Chondrocyte (in vitro differentiated cells): Measurements from ENCODE around the gene RARS2. TPM values are rescaled to one million over a fixed set of nuclear protein-coding genes. Genes with fewer than 3 reads are reported as not detected.

Source experiments
- DNase-seq: peaks from one replicate; pipeline ENCODE4 v3.0.0; 2021; ENCODE audit warnings: mixed read lengths, low spot score
- H3K27ac Mint-ChIP-seq: one replicate; pipeline ENCODE4 v1.8.0; 2021; ENCODE audit warnings: mild to moderate bottlenecking, moderate library complexity, mixed read lengths; ENCODE audit not compliant: unreplicated experiment
- H3K27me3 Mint-ChIP-seq: 2 replicates; pipeline ENCODE4 v1.8.0; 2021; ENCODE audit warnings: low read depth, mixed read lengths
- H3K36me3 Mint-ChIP-seq: 2 replicates; pipeline ENCODE4 v1.8.0; 2021; ENCODE audit warnings: low read depth, mixed read lengths
- H3K4me1 Mint-ChIP-seq: 2 replicates; pipeline ENCODE4 v1.8.0; 2021; ENCODE audit warnings: low read depth, mild to moderate bottlenecking, mixed read lengths
- H3K4me3 Mint-ChIP-seq: one replicate; pipeline ENCODE4 v1.8.0; 2021; ENCODE audit warnings: mild to moderate bottlenecking, moderate library complexity, mixed read lengths; ENCODE audit not compliant: unreplicated experiment
- H3K9me3 Mint-ChIP-seq: 2 replicates; pipeline ENCODE4 v1.8.0; 2021; ENCODE audit warnings: low read depth, mixed read lengths
- CTCF ChIP-seq: fragments of 200-600 bp; sonication (generic); IDR thresholded peaks from 2 replicates; pipeline ENCODE4 v1.5.0; 2021; ENCODE audit warnings: antibody characterized with exemption, mild to moderate bottlenecking, moderate library complexity
- total RNA-seq: library from RNA; stranded (reverse); gene quantifications from 3 replicates; pipeline ENCODE4 v1.2.1, GENCODE V29; 2021

RARS2 gene
- total RNA-seq, 1 donor from 2014 or later, result 43.8 TPM

GRCh38 chr6:87630746-87631145 is 41.0 kb upstream of the RARS2 start:
- Mint-ChIP-seq H3K27me3 (no peaks in the 10 kb centered on the region), H3K36me3 (peaks cover 5% of the 10 kb centered on the region), H3K27ac (no peak overlapping the region), H3K4me1 (peaks cover 2% of the 10 kb centered on the region), H3K4me3 (no peak overlapping the region), H3K9me3 (no peaks in the 10 kb centered on the region)
- no peak for TF ChIP-seq CTCF
- DNase-seq, result no peak

- peaks cover 2% of the 10 kb centered on the region for H3K4me1 Mint-ChIP-seq
- no peak overlapping the region for H3K27ac Mint-ChIP-seq
- peaks cover 10% of the 10 kb centered on the region for H3K36me3 Mint-ChIP-seq
- no peaks in the 10 kb centered on the region for H3K27me3 Mint-ChIP-seq
- DNase-seq, result no peak
- no peak overlapping the region for H3K4me3 Mint-ChIP-seq
- no peaks in the 10 kb centered on the region for H3K9me3 Mint-ChIP-seq
- TF ChIP-seq CTCF, result no peak
Measured at GRCh38 chr6:87628881-87629280, 39.1 kb upstream of the RARS2 start.

GRCh38 chr6:87628424-87628823 is 38.6 kb upstream of the RARS2 start:
- peaks cover 11% of the 10 kb centered on the region for H3K36me3 Mint-ChIP-seq
- H3K27me3 Mint-ChIP-seq, result no peaks in the 10 kb centered on the region
- H3K4me1 Mint-ChIP-seq, result peaks cover 4% of the 10 kb centered on the region
- TF ChIP-seq CTCF, result no peak
- DNase-seq, result no peak
- no peak overlapping the region for H3K27ac Mint-ChIP-seq
- no peaks in the 10 kb centered on the region for H3K9me3 Mint-ChIP-seq
- no peak overlapping the region for H3K4me3 Mint-ChIP-seq

- Mint-ChIP-seq H3K4me3 (no peak overlapping the region), H3K36me3 (peaks cover 13% of the 10 kb centered on the region), H3K9me3 (no peaks in the 10 kb centered on the region), H3K27me3 (no peaks in the 10 kb centered on the region), H3K27ac (peak overlapping the region; percentile 72), H3K4me1 (peaks cover 6% of the 10 kb centered on the region)
- DNase-seq, result no peak
- no peak for TF ChIP-seq CTCF
Measured at GRCh38 chr6:87623248-87623647, 33.5 kb upstream of the RARS2 start.

- no peak for TF ChIP-seq CTCF
- H3K27me3 Mint-ChIP-seq, result no peaks in the 10 kb centered on the region
- peaks cover 13% of the 10 kb centered on the region for H3K36me3 Mint-ChIP-seq
- H3K4me3 Mint-ChIP-seq, result no peak overlapping the region
- no peak for DNase-seq
- no peaks in the 10 kb centered on the region for H3K9me3 Mint-ChIP-seq
- H3K4me1 Mint-ChIP-seq, result peaks cover 5% of the 10 kb centered on the region
- H3K27ac Mint-ChIP-seq, result no peak overlapping the region
Measured at GRCh38 chr6:87618531-87618930, 28.7 kb upstream of the RARS2 start.
